Subcutaneous adipose tissue (tissue), 4 donors: Measurements from ENCODE around the gene TOX2. TPM values are rescaled to one million over a fixed set of nuclear protein-coding genes. Genes with fewer than 3 reads are reported as not detected.

Experiments
- total RNA-seq, 4 donors: library from RNA; depleted of rRNA; stranded (reverse); fragments of >200 nt; gene quantifications; one replicate each; pipeline ENCODE4 v1.1.0, GENCODE V29; 2016
- TF ChIP-seq, protein P1 (sequence below): fragments of 450-650 bp; IDR thresholded peaks from one replicate; pipeline ENCODE4 v1.5.1; 2016; ENCODE audit warnings: low read depth, mild to moderate bottlenecking, control low read depth, antibody characterized with exemption, moderate library complexity

TOX2 gene
- total RNA-seq, 4 donors from 2014 or later: 2.6 to 8.1 (median 3.1) TPM; not detected in 1

DNA sequence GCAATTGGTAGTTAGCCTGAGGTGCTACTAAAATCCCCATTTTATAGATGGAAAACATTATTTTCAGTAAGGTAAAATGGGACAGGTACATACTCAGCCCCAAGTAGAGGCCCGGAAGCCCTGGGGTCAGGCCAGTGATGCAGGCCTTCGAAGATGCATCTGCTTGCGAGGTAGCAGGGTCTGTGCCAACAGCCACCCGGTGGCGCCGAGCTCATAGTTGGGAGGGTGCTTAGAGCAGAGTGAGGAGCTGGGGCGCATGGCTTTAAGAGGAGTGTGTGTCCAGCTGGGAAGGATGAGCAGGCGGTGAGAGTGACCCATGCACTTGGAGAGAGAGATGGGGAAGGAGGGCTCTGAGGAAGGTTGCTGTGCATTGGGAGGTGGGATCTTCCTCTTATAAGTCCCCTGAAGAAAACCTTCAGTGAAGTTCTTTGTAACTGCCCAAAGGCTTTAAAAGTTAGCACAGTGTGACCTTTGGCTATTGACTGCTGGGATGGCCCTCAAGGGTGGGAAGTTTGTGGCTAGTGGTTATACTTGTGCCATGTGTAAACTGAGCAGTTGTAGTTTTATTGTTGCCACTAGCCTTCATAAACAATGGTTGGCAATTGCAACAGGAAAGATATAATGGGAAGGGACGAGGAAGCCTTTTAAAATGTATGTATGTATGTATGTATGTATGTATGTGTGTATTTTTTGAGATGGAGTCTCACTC is 71.1 kb downstream of the TOX2 start:
- TF ChIP-seq, protein P1, sequence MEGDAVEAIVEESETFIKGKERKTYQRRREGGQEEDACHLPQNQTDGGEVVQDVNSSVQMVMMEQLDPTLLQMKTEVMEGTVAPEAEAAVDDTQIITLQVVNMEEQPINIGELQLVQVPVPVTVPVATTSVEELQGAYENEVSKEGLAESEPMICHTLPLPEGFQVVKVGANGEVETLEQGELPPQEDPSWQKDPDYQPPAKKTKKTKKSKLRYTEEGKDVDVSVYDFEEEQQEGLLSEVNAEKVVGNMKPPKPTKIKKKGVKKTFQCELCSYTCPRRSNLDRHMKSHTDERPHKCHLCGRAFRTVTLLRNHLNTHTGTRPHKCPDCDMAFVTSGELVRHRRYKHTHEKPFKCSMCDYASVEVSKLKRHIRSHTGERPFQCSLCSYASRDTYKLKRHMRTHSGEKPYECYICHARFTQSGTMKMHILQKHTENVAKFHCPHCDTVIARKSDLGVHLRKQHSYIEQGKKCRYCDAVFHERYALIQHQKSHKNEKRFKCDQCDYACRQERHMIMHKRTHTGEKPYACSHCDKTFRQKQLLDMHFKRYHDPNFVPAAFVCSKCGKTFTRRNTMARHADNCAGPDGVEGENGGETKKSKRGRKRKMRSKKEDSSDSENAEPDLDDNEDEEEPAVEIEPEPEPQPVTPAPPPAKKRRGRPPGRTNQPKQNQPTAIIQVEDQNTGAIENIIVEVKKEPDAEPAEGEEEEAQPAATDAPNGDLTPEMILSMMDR: no peak

DNA sequence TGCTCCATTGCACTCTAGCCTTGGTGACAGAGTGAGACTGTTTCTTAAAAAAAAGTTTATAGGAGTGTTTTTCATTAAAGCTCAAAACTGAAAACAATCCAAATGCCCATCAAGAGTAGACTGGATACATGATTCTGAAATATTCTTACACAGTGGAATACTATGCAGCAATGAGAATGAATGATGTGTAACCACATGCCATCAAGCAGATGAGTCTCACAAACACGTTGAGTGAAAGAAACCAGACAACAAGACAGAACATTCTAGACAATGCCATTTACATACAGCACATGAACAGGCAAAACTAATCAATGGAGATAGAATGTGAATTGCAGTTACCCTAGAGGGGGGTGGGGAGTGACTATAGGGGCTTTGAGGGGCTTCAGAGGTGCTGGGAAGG is 72.4 kb downstream of the TOX2 start:
- TF ChIP-seq, protein P1: no peak

DNA sequence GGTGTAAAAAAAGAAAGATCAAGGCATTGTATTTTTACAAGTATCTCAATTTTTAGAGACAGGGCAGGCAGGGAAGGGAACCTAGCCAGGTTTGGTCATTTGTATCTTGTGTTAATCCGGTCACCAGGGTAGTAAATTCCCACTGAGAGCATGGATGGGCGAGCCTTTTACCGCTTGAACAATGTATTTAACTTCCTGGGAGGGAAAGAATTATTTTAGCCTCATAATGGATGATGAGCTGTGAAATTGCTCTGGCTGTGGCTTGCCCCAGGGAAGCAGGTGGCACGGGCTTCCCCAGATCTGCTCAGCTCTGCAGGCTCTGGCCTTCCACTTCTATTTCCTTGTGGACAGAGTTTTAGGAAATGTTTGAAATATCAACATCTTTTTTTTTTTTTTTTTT is 72.9 kb downstream of the TOX2 start:
- TF ChIP-seq, protein P1: no peak

DNA sequence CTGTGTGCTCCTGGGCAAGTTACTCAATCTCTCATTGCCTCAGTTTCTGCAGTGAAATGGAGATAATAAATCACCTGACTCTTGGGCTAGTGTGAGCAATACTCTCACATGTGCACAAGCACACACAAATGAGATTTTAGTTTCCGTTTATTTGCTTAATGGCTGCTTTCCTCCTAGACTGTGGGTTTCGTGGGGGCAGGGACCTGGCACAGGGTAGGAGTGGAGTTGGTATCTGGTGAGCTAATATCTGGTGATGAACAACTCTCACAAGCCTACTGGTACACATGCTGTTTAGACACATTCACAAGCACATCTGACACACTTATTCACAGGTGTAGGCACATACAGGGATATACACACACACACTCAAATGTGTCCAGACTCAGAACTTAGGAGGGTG is 73.8 kb downstream of the TOX2 start:
- TF ChIP-seq, protein P1: no peak

DNA sequence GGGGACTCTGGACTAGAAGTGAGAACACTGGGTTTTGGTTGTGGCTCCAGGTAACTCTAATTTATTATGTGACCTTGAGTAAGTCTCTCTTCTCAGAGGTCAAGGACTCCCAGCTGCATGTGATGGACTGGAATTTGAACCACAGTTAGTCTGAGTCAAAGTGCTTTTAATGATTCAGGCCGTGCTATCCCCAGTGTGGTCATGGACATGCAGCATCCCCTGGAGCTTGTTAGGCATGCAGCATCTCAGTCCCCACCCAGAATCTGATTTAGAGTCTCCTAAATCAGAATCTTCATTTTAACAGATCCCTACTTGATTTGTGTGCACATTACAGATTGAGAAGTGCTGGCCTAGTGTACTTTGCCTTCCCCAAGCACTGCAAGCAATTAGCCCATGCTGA is 74.2 kb downstream of the TOX2 start:
- TF ChIP-seq, protein P1: no peak

DNA sequence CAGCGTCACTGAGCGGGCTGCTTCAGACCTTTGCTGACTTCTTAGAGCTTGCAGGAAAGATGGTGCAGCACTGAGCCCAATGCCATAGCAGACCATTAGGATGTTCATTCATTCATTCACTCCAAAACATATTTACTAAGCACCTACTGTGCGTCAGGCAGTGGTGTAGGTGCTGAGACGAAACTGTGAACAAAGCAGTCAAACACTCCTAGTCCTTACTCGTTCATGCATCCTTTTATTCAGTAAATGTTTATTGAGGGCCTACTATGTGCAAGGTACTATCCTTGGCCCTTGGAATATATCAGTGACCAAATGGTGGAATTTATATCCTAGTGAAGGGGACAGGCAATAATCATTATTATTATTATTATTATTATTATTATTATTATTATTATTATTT is 76.6 kb downstream of the TOX2 start:
- TF ChIP-seq, protein P1: no peak

DNA sequence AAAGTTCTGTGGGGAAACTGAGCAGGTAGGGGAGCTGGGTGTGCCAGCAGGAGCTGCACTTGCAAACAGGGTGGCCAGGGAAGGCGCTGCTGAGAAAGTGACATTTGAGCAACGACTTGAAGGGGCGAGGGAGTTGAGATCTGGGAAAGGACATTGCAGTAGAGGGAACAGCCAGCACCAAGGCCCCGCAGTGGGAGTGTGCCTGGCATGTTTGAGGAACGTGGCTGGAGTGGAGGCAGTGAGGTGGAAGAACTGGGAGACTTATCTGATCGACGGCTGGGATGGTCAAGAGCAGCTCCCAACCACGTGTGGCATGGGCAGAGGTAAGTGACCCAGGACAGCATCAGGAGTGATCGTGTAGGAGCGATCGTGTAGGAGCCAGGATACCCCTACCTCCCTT is 77.3 kb downstream of the TOX2 start:
- TF ChIP-seq, protein P1: no peak
